GM21717 (cell line): ENCODE results near the gene PATL2.
"Not testable (repeated sequence)": the region's sequence is repeated elsewhere in the genome, so short reads cannot be mapped to it uniquely, and the experiment has no call there.

Experiments used
- ATAC-seq: cut with Tn5 transposase; IDR thresholded peaks from one replicate; pipeline ENCODE4 v1.9.1; 2021; ENCODE audit warnings: mild to moderate bottlenecking, moderate library complexity; ENCODE audit not compliant: unreplicated experiment

The PATL2 gene

DNA sequence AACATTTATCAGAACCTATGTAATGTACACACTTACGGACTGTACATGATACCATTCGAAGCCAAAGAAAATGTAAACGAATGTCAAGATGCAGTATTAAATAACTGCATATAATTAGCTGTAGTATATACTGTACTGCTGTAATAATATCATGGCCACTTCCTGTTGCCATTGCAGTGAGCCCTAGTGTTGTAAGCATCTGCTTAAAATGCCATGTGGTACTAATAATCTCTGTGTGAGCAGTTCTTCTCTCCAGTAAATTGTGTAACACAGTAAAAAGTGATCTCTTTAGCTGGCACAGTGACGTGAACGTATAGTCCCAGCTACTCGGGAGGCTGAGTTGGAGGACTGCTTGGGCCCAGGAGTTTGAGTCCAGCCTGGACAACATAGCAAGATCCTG is 56.3 kb downstream of the PATL2 start:
- no peak for ATAC-seq

DNA sequence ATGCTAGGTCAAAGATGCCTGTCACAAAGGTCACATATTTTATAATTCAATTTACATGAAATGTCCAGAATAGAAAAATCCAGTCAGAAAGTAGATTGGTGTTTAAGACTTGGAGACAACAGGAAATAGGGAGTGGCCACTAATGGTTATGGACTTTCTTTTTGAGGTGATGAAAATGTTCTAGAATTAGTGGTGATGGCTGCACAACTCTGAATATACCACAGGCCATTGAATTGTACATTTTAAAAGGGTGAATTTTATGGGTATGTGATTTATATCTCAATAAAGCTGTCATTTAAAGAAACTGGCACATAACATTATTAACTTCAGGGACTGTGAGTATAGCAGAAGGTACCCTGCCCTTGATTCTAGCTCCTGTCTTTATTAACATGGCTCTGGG is 63.5 kb downstream of the PATL2 start:
- no peak for ATAC-seq

DNA sequence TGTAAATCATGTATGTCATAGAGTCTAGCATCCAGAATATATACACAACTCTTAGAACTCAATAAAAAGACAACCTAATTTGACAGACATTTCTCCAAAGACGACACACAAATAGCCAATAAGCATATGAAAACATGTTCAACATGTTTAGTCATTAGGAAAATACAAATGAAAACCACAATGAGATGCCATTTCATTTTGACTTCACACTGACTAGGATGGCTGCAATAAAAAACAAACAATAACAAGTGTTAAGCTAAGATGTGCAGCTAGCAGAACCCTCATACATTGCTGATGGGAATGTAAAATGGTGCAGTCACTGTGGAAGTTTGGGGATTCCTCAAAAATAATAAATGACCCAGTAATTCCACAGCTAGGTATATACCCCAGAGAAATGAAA is 64.1 kb downstream of the PATL2 start:
- no peak for ATAC-seq

DNA sequence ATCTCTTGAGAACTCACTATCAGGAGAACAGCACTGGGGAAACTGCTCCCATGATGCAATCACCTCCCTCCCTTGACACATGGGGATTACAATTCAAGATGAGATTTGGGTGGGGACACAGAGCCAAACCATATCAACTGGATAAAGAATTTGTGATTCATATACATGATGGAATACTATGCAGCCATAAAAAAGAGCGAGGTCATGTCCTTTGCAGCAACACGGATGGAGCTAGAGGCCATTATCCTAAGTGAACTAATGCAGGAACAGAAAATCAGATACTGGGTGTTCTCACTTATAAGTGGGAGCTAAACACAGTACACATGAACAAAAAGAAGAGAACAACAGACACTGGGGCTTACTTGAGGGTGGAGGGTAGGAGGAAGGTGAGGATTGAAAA is 64.7 kb downstream of the PATL2 start:
- no peak for ATAC-seq

DNA sequence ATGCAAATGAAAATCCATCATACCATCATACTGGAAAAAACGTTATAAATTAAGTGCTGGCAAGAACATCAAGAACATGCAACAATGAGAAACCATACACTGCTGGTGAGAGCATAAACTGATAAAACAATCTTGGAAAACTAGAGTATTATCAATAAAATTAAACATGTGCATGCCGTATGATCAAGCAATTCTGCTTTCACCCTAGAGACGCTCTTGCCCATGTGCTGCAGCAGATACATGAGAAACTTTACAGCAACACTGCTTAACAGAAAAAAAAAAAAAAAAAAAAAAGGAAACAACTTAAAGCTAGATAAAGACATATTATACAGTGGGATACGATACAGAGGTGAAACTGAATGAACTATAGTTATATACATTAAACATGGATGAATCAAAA is 69.5 kb downstream of the PATL2 start:
- ATAC-seq: no peak

DNA sequence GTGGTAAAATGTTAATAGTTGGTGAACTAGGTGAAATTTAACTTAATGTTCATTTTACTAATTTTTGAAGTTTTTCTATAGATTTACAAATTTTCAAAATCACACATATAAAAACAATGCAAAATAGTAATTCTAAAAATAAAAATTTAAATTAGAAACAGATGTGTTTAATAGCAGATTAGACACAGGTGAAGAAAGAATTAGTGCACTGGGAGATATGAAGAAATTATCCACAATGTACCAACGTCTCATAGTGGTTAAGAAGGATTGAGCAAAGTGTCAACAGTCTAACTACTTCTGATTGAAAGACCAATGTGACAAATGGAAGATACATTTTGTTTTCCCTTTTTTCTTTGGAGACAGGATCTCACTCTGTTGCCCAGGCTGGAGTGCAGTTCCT is 74.1 kb downstream of the PATL2 start:
- no peak for ATAC-seq

DNA sequence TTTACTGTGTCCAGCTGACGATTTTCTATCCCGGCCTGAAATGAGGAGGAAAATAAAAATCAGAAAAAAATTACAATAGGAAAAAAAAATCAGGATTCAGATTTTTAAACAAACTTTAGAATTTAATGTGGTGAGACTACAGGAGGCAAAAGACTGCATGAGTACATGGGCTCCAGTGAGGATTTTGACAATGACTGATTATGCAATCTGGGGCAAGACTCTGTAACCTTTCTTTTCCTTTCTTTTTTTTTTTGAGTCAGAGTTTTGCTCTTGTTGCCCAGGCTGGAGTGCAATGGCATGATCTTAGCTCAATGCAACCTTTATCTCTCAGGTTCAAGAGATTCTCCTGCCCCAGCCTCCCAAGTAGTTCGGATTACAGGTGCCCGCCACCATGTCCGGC is 77.5 kb downstream of the PATL2 start:
- no peak for ATAC-seq

DNA sequence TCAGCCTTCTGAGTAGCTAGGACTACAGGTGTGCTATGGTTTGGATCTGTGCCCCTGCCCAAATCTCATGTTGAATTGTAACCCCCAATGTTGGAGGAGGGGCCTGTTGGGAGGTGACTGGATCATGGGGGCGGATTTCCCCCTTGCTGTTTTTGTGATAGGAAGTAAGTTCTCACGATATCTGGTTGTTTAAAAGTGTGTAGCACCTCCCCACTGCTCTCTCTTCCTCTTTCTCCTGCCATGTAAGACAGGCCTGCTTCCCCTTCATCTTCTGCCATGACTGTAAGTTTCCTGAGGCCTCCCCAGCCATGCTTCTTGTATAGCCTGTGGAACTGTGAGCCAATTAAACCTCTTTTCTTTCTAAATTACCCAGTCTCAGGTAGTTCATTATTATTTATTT is 85.8 kb downstream of the PATL2 start:
- ATAC-seq: not testable (repeated sequence)

DNA sequence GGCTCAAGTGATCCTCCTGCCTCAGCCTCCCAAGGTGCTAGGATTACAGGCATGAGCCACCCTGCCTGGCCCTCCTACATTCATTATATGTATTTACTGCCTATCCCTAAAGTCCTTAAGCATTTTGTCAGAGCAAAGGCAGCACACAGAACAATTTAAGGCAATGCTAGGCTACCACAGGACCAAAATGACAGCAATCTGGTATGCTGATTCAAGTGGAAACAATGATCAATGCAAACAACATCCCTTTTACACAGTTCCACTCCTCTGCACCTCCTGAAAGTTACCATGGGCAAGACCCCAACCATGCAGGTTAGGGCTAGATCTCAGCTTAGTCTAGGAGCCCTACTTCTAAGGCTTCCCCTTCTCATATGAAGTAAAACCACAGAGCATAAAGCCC is 87.9 kb downstream of the PATL2 start:
- ATAC-seq: no peak

DNA sequence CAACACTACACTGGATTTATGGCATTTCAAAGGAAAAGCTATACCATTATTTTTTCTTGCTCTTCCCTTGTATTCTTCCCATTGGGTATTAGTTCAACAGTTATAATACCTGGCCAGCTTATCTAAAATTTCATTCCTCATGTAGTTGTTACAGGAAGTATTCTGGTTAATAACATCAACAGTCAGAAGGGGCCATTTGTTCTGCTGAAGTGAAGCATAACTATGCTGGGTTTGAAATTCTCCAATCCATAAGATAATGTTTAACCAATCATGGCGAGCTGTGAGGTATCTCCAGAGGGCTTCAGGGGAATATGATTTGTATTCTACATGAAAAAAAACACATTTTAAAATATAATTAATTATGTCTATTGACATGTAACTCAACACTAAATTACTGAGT is 91.0 kb downstream of the PATL2 start:
- no peak for ATAC-seq

DNA sequence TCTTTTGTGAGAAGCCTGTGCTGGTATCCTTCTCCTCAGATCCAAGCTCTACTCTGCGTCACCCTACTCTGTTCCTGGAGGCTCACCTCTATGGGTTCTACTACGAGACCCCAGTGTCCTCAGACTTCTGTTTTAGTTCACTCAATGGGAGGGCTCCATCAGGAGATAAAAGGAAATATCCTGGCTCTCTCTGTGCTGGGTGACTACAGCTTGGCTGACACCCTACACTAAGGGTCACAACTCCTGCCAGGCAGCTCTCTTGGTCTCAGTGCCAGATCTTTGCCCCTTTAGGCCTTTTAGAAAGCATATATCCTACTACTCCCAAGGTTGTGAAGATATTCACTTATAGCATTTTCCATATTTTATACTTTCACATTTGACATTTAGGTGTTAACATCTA is 94.1 kb downstream of the PATL2 start:
- ATAC-seq: no peak
